Trophoblast cell (in vitro differentiated cells and primary cell): ENCODE results near the gene SSBP2.

Experiments used
- DNase-seq, 2 donors: peaks; one replicate each; pipeline ENCODE4 v3.0.0-alpha.2; 2016
- H2AFZ ChIP-seq: 2 replicates; pipeline ENCODE4 v1.6.1; 2013; ENCODE audit warnings: low read length, moderate library complexity, mild to moderate bottlenecking; ENCODE audit not compliant: insufficient read depth, poor library complexity
- H2AK5ac ChIP-seq: 2 replicates; pipeline ENCODE4 v1.6.1; 2013; ENCODE audit warnings: mild to moderate bottlenecking, low read length
- H2BK120ac ChIP-seq: 2 replicates; pipeline ENCODE4 v1.6.1; 2013; ENCODE audit warnings: low read length, mild to moderate bottlenecking, moderate library complexity; ENCODE audit not compliant: insufficient read depth, poor library complexity
- H2BK12ac ChIP-seq: 2 replicates; pipeline ENCODE4 v1.6.1; 2013; ENCODE audit warnings: mild to moderate bottlenecking, low read length, moderate library complexity
- H2BK5ac ChIP-seq: 2 replicates; pipeline ENCODE4 v1.6.1; 2013; ENCODE audit warnings: low read length, low read depth, moderate library complexity, mild to moderate bottlenecking; ENCODE audit not compliant: poor library complexity
- H3K14ac ChIP-seq: 2 replicates; pipeline ENCODE4 v1.6.1; 2013; ENCODE audit warnings: mild to moderate bottlenecking, low read length
- H3K18ac ChIP-seq: 2 replicates; pipeline ENCODE4 v1.6.1; 2013; ENCODE audit warnings: mild to moderate bottlenecking, low read length
- H3K23ac ChIP-seq: 2 replicates; pipeline ENCODE4 v1.6.1; 2013; ENCODE audit warnings: low read length
- H3K27ac ChIP-seq: 2 replicates; pipeline ENCODE4 v1.5.1; 2013; ENCODE audit warnings: low read depth, mild to moderate bottlenecking, inconsistent platforms, low read length, moderate library complexity
- H3K27me3 ChIP-seq: 2 replicates; pipeline ENCODE4 v1.6.1; 2013; ENCODE audit warnings: inconsistent platforms, mild to moderate bottlenecking, low read length, moderate library complexity; ENCODE audit not compliant: insufficient read depth
- H3K36me3 ChIP-seq, 2 experiments: 1 replicate in 1 of 2; 2 replicates in 1 of 2; pipeline ENCODE4 v1.6.1; 2013; ENCODE audit warnings: low read length in 2 of 2, mild to moderate bottlenecking in 2 of 2, moderate library complexity in 1 of 2; ENCODE audit not compliant: insufficient read depth in 2 of 2, control insufficient read depth in 1 of 2
- H3K4ac ChIP-seq: 2 replicates; pipeline ENCODE4 v1.6.1; 2013; ENCODE audit warnings: low read depth, mild to moderate bottlenecking, low read length, moderate library complexity
- H3K4me1 ChIP-seq, 2 experiments: 1 replicate in 1 of 2; 2 replicates in 1 of 2; pipeline ENCODE4 v1.6.1; 2013; ENCODE audit warnings: low read length in 2 of 2, mild to moderate bottlenecking in 2 of 2, moderate library complexity in 1 of 2; ENCODE audit not compliant: insufficient read depth in 2 of 2, control insufficient read depth in 1 of 2
- H3K4me2 ChIP-seq: 2 replicates; pipeline ENCODE4 v1.6.1; 2013; ENCODE audit warnings: inconsistent platforms, mild to moderate bottlenecking, low read length, moderate library complexity
- H3K4me3 ChIP-seq: 2 replicates; pipeline ENCODE4 v1.5.1; 2013; ENCODE audit warnings: mild to moderate bottlenecking, low read depth, low read length, inconsistent platforms
- H3K79me1 ChIP-seq: one replicate; pipeline ENCODE4 v1.6.1; 2013; ENCODE audit warnings: low read length
- H3K79me2 ChIP-seq: 2 replicates; pipeline ENCODE4 v1.6.1; 2013; ENCODE audit warnings: low read length, mild to moderate bottlenecking; ENCODE audit not compliant: control insufficient read depth, insufficient read depth, poor library complexity
- H3K9ac ChIP-seq: 2 replicates; pipeline ENCODE4 v1.6.1; 2013; ENCODE audit warnings: mild to moderate bottlenecking, low read length
- H3K9me3 ChIP-seq: 2 replicates; pipeline ENCODE4 v1.6.1; 2013; ENCODE audit warnings: low read depth, mild to moderate bottlenecking, control low read depth, inconsistent platforms, low read length; ENCODE audit not compliant: insufficient read depth
- H4K12ac ChIP-seq: 2 replicates; pipeline ENCODE4 v1.6.1; 2013; ENCODE audit warnings: low read depth, mild to moderate bottlenecking, low read length, moderate library complexity
- H4K8ac ChIP-seq: 2 replicates; pipeline ENCODE4 v1.6.1; 2013; ENCODE audit warnings: low read depth, mild to moderate bottlenecking, low read length, moderate library complexity
- H4K91ac ChIP-seq: one replicate; pipeline ENCODE4 v1.6.1; 2013; ENCODE audit warnings: low read depth, mild to moderate bottlenecking, low read length, moderate library complexity
- WGBS: extraction: QIAGEN DNeasy Blood & Tissue Kit; methylation state at CpG from one replicate; pipeline ENCODE4 v1.1.7; 2013; ENCODE audit warnings: missing lambda C conversion rate; ENCODE audit not compliant: insufficient read length, insufficient coverage; ENCODE audit errors: extremely low coverage; 5-methylcytosine and 5-hydroxymethylcytosine counted together

Gene SSBP2

DNA sequence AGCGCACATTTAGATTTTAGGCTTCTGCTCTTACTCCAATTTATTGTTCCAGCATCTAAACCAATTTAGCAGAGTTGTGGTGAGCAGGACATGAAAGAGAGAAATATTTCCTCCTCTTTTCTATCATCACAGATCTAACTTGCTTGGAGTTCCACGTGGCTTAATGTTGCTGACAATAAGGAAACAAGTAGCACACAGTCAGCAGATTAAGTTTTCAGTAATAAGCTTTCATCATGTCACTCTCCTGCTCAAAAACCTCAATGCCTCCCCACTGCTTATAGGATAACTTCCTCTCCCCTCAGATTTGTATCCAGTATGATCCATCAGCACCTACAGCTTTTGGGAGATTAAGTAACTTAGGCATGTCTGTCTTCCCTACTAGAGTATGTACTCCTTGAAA is 10.4 kb upstream of the SSBP2 start:
- Histone ChIP-seq H3K4me1 (no peaks in the 10 kb centered on the region), H3K4me2 (no peak overlapping the region), H3K14ac (no peak overlapping the region), H3K79me2 (no peaks in the 10 kb centered on the region), H3K36me3 (no peaks in the 10 kb centered on the region), H2AFZ (no peak overlapping the region), H3K23ac (no peak overlapping the region), H3K79me1 (peaks cover 1% of the 10 kb centered on the region), H3K9me3 (no peaks in the 10 kb centered on the region), H2BK12ac (no peak overlapping the region), H3K18ac (no peak overlapping the region), H2BK5ac (no peak overlapping the region), H4K8ac (no peak overlapping the region), H3K9ac (no peak overlapping the region), H2BK120ac (no peak overlapping the region), H3K27ac (no peak overlapping the region), H2AK5ac (no peak overlapping the region), H3K4me3 (no peak overlapping the region), H4K91ac (no peak overlapping the region), H3K27me3 (no peaks in the 10 kb centered on the region), H4K12ac (no peak overlapping the region), H3K4ac (no peak overlapping the region)
- WGBS, result no CpG with 5 or more reads among the region's 2 CpGs
- no peak for DNase-seq

DNA sequence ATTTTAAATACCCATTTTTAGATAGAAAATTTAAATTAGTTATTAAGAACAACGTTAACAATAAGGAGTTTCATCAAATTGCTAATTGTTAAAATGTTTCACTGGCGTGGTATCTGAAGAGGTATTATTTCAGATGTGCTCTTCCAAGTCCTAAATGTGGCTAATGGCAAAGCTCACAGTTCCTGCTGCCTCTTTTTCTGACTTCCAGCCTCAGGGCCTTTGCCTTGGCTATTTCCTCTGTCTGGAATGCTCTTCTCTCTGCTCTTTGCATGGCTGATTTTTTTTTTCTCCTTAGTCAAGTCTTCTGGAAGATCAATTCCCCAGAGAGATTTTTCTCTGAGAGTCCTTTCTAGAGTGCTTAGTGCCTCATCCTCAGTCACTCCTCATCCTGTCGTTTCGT is 9.6 kb upstream of the SSBP2 start:
- no CpG with 5 or more reads among the region's 4 CpGs for WGBS
- Histone ChIP-seq H3K36me3 (no peaks in the 10 kb centered on the region), H3K9me3 (no peaks in the 10 kb centered on the region), H3K79me2 (no peaks in the 10 kb centered on the region), H2AFZ (no peak overlapping the region), H3K4me3 (no peak overlapping the region), H3K4me1 (no peaks in the 10 kb centered on the region), H4K12ac (no peak overlapping the region), H3K4ac (no peak overlapping the region), H3K23ac (no peak overlapping the region), H4K91ac (no peak overlapping the region), H4K8ac (no peak overlapping the region), H3K14ac (no peak overlapping the region), H3K27ac (no peak overlapping the region), H2AK5ac (no peak overlapping the region), H2BK120ac (no peak overlapping the region), H3K4me2 (no peak overlapping the region), H3K79me1 (peaks cover 1% of the 10 kb centered on the region), H3K27me3 (no peaks in the 10 kb centered on the region), H2BK12ac (no peak overlapping the region), H2BK5ac (no peak overlapping the region), H3K18ac (no peak overlapping the region), H3K9ac (no peak overlapping the region)
- peak in 1 of 2 donors; percentile 69 for DNase-seq

DNA sequence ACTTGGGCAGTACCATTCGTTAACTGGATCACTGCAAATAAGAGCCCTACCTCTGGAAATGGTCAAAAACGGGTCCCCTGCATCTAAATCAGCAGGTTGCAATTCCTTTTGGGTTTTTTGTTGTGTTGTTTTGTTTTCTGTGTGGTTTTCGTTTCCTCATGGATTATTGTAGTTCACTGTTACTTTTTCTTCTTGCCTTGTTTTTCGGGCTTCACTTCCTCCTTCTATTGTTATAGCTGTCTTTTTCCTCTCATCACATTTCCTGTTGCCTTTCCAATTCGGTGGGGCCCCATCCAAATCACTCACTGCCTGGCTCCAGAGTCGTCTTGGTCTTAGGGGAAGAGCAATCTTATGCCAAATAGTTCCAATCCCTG is 8.7 kb upstream of the SSBP2 start:
- DNase-seq, result no peak
- H3K27me3 ChIP-seq, result no peaks in the 10 kb centered on the region
- no peak overlapping the region for H4K91ac ChIP-seq
- H2BK12ac ChIP-seq, result no peak overlapping the region
- H4K8ac ChIP-seq, result no peak overlapping the region
- H3K4me2 ChIP-seq, result no peak overlapping the region
- no peak overlapping the region for H2BK5ac ChIP-seq
- no CpG with 5 or more reads among the region's 6 CpGs for WGBS
- H3K27ac ChIP-seq, result no peak overlapping the region
- peaks cover 1% of the 10 kb centered on the region for H3K79me1 ChIP-seq
- no peaks in the 10 kb centered on the region for H3K4me1 ChIP-seq
- no peak overlapping the region for H2AK5ac ChIP-seq
- no peak overlapping the region for H3K4me3 ChIP-seq
- H2AFZ ChIP-seq, result no peak overlapping the region
- no peaks in the 10 kb centered on the region for H3K9me3 ChIP-seq
- H3K79me2 ChIP-seq, result no peaks in the 10 kb centered on the region
- H4K12ac ChIP-seq, result no peak overlapping the region
- no peak overlapping the region for H2BK120ac ChIP-seq
- H3K18ac ChIP-seq, result no peak overlapping the region
- no peak overlapping the region for H3K4ac ChIP-seq
- H3K36me3 ChIP-seq, result no peaks in the 10 kb centered on the region
- H3K9ac ChIP-seq, result no peak overlapping the region
- H3K14ac ChIP-seq, result no peak overlapping the region
- H3K23ac ChIP-seq, result no peak overlapping the region

DNA sequence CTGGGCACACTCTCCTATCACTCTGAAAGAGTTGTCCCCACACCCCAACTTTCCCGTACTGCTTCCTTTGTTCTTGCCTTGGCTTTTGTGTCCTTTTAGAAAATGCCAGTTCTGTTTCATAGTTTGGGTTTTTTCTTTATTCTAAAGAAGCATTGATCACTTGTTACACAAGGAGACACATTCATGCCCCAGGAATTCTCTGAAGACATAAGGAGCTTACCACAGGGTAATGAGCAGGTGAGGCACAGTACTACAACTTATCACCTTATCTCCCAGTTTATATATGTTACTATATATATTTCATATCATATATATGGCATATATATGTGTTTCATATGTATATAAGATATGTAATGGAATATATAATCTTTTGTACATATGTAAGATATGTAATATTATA is 6.5 kb upstream of the SSBP2 start:
- Histone ChIP-seq H2BK120ac (no peak overlapping the region), H4K12ac (no peak overlapping the region), H3K14ac (no peak overlapping the region), H3K9ac (no peak overlapping the region), H2BK5ac (no peak overlapping the region), H3K9me3 (no peaks in the 10 kb centered on the region), H3K4me3 (no peak overlapping the region), H3K4me1 (no peaks in the 10 kb centered on the region), H4K91ac (no peak overlapping the region), H2AK5ac (no peak overlapping the region), H3K4me2 (no peak overlapping the region), H3K79me2 (no peaks in the 10 kb centered on the region), H3K23ac (no peak overlapping the region), H3K27me3 (no peaks in the 10 kb centered on the region), H3K36me3 (no peaks in the 10 kb centered on the region), H4K8ac (no peak overlapping the region), H3K4ac (no peak overlapping the region), H3K27ac (no peak overlapping the region), H2AFZ (no peak overlapping the region), H3K79me1 (peaks cover 1% of the 10 kb centered on the region), H2BK12ac (peak overlapping the region; percentile 21), H3K18ac (no peak overlapping the region)
- peak; percentile 27 to 58 for DNase-seq
- no CpG with 5 or more reads among the region's 1 CpG for WGBS
